ENCODE measurements around the gene IP6K3. TPM values are rescaled to one million over a fixed set of nuclear protein-coding genes. Genes with fewer than 3 reads are reported as not detected.

IP6K3 gene
- polyA plus RNA-seq, 1 donor (not counting 4 experiments of a cell fraction or from before 2014, with no cell fraction given), result not detected

DNA sequence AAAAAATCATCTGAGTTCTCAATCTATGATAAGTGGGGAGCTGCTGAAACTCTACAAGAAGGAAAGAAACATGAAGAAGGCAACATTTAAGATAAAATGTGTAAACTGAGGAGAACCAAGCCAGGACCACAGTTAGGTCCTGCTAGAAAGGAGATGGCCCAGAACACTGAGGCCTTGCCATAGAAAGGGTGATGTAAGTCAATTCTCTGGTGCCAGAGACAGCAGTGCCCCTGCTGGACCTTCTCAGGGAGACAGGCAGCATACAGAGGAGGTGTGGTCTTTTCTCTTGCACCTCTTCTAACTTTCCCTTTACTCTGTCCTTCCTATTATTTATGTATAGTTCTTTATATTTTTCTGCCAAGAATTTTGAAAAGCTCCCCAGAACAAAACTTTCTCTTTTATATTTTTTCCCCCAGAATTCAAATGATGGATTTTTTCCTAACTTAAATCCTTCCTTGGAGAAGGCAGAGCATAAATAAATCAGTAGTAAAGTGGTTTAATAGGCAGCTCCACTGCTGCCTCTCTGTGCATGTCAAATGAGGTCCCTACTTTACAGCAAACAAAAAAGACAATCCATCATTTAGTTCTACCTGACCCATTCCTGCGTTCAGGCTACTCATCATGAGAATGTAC lies 44.2 kb downstream of the IP6K3 start:
- dilution Hi-C loops (cut with MboI; ENCODE audit: extremely low pct_ligation_motif_present, low sequenced_read_pairs), result no loop called here

DNA sequence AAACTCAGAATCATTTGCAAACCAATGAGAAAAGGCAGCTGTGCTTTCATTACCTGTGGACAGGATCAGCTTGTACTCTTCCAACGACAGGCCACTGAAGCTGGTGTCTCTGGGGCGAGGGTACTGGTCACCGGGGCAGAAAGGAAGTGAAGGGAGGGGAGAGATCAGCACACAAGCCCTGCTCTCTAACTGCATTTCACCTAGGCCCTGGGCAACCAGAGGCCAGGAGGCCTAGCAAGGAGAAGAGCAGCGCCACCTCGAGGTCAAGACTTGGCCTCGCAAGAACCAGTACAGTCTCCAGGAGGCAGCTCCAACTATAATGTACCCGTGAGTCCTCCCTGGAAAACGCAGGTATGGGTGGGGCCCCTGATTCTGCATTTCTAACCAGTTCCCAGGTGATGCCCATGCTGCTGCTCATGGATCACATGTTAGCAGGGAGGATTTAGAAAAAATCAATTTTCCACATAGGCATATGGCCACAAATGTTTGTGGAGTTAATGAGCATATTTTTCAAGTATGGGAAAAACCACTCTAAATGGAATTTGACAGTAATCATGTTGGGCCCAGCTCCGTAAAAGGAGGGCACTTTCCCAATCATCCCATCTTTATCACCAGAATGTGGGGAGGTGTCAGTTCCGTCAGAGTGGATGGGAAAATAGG lies 46.2 kb downstream of the IP6K3 start:
- Histone ChIP-seq H3K27ac (ENCODE audit: control insufficient read depth, insufficient read depth, low read length) (peak overlapping the region; percentile 34), H2AFZ (ENCODE audit: control insufficient read depth, low read length) (no peak overlapping the region), H3K4me2 (ENCODE audit: control insufficient read depth, extremely low read depth, insufficient read depth, low read depth, low read length) (no peak overlapping the region), H3K9ac (ENCODE audit: control insufficient read depth, extremely low read depth, insufficient read depth, low read length) (no peak overlapping the region), H3K4me1 (ENCODE audit: control insufficient read depth, extremely low read depth, insufficient read depth, low read length) (peaks cover 41% of the 10 kb centered on the region), H3K79me2 (ENCODE audit: control insufficient read depth, insufficient read depth, low read length) (no peaks in the 10 kb centered on the region), H3K9me3 (ENCODE audit: control insufficient read depth, low read depth, low read length) (no peaks in the 10 kb centered on the region), H4K20me1 (ENCODE audit: control insufficient read depth, extremely low read depth, insufficient read depth, low read length) (peaks cover 2% of the 10 kb centered on the region), H3K27me3 (ENCODE audit: control insufficient read depth, extremely low read depth, insufficient read depth, low read length) (no peaks in the 10 kb centered on the region), H3K4me3 (ENCODE audit: control insufficient read depth in 2 of 3, extremely low read depth in 1 of 3, insufficient read depth in 2 of 3, low read depth in 1 of 3, low read length in 3 of 3) (no peak overlapping the region), H3K9me1 (ENCODE audit: control insufficient read depth, extremely low read depth, insufficient read depth, low read length) (no peaks in the 10 kb centered on the region), H3K36me3 (ENCODE audit: control insufficient read depth in 2 of 2, extremely low read depth in 1 of 2, insufficient read depth in 2 of 2, low read length in 2 of 2) (peaks cover 17 to 43% of the 10 kb centered on the region in 2 experiments)
- no peak for FAIRE-seq
- DNase-seq (ENCODE audit: low read depth, low spot score), result peak; percentile 61
- no peak for TF ChIP-seq EZH2 (IDR thresholded peaks at IDR 0.05; ENCODE audit: low read length)
- TF ChIP-seq, protein P1, sequence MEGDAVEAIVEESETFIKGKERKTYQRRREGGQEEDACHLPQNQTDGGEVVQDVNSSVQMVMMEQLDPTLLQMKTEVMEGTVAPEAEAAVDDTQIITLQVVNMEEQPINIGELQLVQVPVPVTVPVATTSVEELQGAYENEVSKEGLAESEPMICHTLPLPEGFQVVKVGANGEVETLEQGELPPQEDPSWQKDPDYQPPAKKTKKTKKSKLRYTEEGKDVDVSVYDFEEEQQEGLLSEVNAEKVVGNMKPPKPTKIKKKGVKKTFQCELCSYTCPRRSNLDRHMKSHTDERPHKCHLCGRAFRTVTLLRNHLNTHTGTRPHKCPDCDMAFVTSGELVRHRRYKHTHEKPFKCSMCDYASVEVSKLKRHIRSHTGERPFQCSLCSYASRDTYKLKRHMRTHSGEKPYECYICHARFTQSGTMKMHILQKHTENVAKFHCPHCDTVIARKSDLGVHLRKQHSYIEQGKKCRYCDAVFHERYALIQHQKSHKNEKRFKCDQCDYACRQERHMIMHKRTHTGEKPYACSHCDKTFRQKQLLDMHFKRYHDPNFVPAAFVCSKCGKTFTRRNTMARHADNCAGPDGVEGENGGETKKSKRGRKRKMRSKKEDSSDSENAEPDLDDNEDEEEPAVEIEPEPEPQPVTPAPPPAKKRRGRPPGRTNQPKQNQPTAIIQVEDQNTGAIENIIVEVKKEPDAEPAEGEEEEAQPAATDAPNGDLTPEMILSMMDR (optimal IDR thresholded peaks at IDR 0.05 in 1 of 3, IDR thresholded peaks at IDR 0.05 in 1 of 3, conservative IDR thresholded peaks at IDR 0.05 in 1 of 3; ENCODE audit: extremely low read depth in 1 of 3, insufficient read depth in 2 of 3, low read length in 3 of 3), result peak in 2 of 3 experiments; percentile 93 to 97
- dilution Hi-C loops (cut with MboI; ENCODE audit: extremely low pct_ligation_motif_present, low sequenced_read_pairs), result no loop called here

More for the DNA sequence above, 44.2 kb downstream of the IP6K3 start:
- no peak overlapping the region for H3K9ac ChIP-seq (ENCODE audit: control insufficient read depth, extremely low read depth, insufficient read depth, low read length)
- H3K36me3 ChIP-seq (ENCODE audit: control insufficient read depth in 2 of 2, extremely low read depth in 1 of 2, insufficient read depth in 2 of 2, low read length in 2 of 2), result peaks cover 6 to 26% of the 10 kb centered on the region in 2 experiments
- no peaks in the 10 kb centered on the region for H3K9me1 ChIP-seq (ENCODE audit: control insufficient read depth, extremely low read depth, insufficient read depth, low read length)
- no peak overlapping the region for H3K27ac ChIP-seq (ENCODE audit: control insufficient read depth, insufficient read depth, low read length)
- TF ChIP-seq EZH2 (IDR thresholded peaks at IDR 0.05; ENCODE audit: low read length), result no peak
- TF ChIP-seq, protein P1 (optimal IDR thresholded peaks at IDR 0.05 in 1 of 3, IDR thresholded peaks at IDR 0.05 in 1 of 3, conservative IDR thresholded peaks at IDR 0.05 in 1 of 3; ENCODE audit: extremely low read depth in 1 of 3, insufficient read depth in 2 of 3, low read length in 3 of 3), result peak in 2 of 3 experiments; percentile 67 to 71
- DNase-seq (ENCODE audit: low read depth, low spot score) (no peak), FAIRE-seq (no peak)
- H2AFZ ChIP-seq (ENCODE audit: control insufficient read depth, low read length), result no peak overlapping the region
- H3K4me1 ChIP-seq (ENCODE audit: control insufficient read depth, extremely low read depth, insufficient read depth, low read length), result peaks cover 30% of the 10 kb centered on the region
- no peak overlapping the region for H3K4me2 ChIP-seq (ENCODE audit: control insufficient read depth, extremely low read depth, insufficient read depth, low read depth, low read length)
- no peaks in the 10 kb centered on the region for H3K27me3 ChIP-seq (ENCODE audit: control insufficient read depth, extremely low read depth, insufficient read depth, low read length)
- no peaks in the 10 kb centered on the region for H3K9me3 ChIP-seq (ENCODE audit: control insufficient read depth, low read depth, low read length)
- no peaks in the 10 kb centered on the region for H4K20me1 ChIP-seq (ENCODE audit: control insufficient read depth, extremely low read depth, insufficient read depth, low read length)
- H3K79me2 ChIP-seq (ENCODE audit: control insufficient read depth, insufficient read depth, low read length), result no peaks in the 10 kb centered on the region
- no peak overlapping the region for H3K4me3 ChIP-seq (ENCODE audit: control insufficient read depth in 2 of 3, extremely low read depth in 1 of 3, insufficient read depth in 2 of 3, low read depth in 1 of 3, low read length in 3 of 3)

Measured in keratinocyte (primary cell).